GM21381 (cell line): ENCODE measurements around the gene ALOX5.
"Not testable (repeated sequence)": the region's sequence is repeated elsewhere in the genome, so short reads cannot be mapped to it uniquely, and the experiment has no call there.

ENCODE experiments used
- ATAC-seq: cut with Tn5 transposase; IDR thresholded peaks from one replicate; pipeline ENCODE4 v1.9.1; 2021; ENCODE audit warnings: mild to moderate bottlenecking, moderate library complexity; ENCODE audit not compliant: unreplicated experiment

The ALOX5 gene

DNA sequence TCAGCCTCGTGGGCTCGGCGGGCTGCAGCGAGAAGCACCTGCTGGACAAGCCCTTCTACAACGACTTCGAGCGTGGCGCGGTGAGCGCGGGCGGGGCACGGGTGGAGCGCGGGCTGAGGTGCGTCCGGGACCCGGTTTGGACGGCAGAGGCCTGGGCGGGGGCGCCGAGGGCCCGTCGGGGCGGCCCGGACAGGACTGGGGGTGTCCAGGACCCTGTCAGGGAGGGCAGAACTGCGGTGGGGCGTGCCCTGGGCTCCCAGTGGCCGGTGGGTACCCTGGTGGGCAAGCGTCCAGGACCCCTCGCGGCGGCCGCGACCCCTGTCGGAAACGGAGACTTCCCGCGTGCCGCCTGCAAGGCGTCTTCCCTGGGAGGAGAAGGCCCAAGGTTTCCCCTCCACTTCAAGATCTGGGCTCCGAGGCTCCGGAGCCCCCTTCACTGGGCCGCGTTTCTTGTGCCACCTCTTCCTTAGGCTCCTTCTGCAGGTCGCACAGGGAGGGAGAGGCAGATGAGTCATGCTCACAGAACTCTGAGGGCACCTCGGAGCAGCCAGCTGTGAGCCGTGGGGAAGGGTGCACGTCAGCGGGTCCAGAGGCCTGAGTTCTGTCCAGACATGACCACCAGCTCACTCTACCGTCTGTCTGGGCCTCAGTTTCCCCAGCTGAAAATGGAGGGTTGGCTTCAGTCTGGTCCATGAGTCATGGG, 485 bp downstream of the ALOX5 start:
- ATAC-seq: peak; percentile 9

- ATAC-seq: no peak
Observed at GRCh38 chr10:45375101-45375500, 1.1 kb downstream of the ALOX5 start.

GRCh38 chr10:45375716-45376231, 1.8 kb downstream of the ALOX5 start:
- ATAC-seq: no peak

DNA sequence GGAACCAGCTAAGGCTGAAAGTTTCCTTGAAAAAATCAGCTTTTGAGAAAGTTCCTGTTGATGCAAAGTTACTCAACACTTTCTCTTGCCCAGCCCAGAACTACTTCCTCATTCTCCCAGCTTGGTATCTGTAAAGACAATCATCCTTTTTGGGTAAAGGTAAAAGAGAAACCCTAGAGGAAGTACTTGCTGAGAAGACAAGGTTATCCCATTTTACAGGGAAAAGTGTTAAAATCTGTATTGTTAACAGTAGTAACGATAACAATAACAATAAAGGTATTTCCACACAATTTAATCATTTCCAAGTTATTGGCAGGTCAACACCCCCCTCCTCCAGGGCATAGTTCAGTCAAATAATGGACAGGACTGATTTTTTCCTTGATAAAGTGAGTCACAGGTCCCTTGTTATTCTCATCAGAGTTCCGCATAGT, 2.4 kb downstream of the ALOX5 start:
- ATAC-seq: no peak

GRCh38 chr10:45377321-45377720, 3.3 kb downstream of the ALOX5 start:
- no peak for ATAC-seq

DNA sequence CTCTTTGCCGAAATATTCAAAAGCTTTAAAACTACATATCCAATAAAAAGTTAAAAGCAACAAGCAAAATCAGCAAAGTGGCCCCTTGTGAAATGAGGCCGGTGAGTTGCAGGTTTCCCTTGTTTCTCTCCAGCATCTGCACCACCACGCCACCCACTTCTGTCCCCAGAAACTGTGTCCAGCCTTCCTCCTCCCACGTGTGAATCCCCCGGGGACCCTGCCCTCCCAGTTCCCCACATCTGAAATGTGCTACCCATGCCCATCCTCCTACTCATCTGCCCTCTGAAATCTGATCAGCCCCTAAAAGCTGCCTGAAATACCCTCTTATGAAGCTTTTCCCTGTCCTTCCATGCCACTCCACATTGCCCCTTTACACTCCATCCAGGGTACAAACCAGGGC, 3.8 kb downstream of the ALOX5 start:
- ATAC-seq: no peak

- no peak for ATAC-seq
Observed at GRCh38 chr10:45378914-45379726, 5.1 kb downstream of the ALOX5 start.

GRCh38 chr10:45379891-45380540, 6.0 kb downstream of the ALOX5 start:
- peak; percentile 52 for ATAC-seq

DNA sequence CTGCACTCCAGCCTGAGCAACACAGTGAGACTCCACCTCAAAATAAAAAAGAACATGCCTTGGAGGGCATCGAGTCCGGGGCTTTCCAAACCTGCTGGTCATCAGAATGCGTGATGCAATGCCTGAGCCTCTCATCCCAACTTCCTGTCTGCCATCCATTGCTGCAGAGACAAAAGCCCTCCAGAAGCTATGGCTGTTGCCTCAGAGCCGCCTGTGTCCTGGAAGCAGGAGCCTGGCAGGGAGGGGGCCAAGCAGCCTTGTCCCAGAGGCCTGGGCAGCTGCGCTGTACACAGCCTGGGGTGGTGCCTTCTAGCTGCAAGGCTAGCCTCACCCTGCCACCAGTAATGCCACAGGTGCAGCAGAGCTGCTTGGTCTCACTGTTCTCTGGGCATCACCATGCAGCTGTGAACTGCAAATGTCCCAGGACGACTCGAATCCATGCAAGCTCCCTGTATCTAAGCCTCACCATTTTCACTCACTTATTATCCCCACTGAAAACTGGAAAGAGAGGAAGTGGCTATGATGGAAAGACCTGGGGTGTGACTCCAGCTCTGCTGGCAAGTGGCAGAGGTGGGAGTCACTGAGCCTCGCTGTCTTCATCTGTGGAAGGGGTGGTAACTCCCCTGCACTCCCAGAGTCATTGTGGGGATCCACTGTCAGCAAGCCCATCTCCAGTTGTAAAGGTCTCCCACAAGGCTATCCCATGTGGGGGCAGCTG, 7.0 kb downstream of the ALOX5 start:
- no peak for ATAC-seq

DNA sequence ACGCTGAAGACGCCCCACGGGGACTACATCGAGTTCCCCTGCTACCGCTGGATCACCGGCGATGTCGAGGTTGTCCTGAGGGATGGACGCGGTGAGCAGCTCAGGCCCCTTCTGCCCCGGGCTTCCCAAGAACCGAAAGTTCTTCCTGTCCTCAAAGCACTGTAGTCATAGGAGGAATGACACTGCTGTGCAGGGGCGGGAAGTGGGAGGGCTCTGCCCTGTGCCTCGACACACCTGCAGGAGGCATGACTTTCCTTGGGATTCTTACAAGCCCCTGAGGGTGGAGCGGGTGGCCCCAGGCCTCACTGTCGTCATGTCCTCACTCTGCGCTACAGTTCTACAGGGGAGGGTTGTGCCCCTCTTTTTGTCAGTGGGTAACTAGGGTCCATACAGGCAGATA, 8.6 kb downstream of the ALOX5 start:
- no peak for ATAC-seq

- no peak for ATAC-seq
Observed at GRCh38 chr10:45383682-45384330, 9.8 kb downstream of the ALOX5 start.

DNA sequence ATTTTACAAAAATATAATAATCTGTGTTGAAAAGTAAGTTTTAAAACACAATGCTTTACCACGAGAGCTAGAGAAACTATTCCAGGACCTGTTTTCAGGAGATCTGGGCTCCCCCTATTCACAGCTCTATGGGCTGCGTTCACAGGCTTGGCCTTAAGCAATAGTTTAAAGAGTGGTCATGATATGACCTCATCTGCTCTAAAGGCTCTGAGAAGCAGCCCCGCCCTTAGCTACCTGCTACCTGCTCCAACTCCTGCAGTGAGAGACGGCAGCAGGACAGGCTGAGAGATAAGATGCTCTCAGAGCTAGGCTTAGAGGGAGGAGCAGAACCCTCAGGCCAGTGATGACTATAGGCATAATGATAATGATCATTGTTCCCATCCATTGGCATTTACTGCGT, 12.6 kb downstream of the ALOX5 start:
- no peak for ATAC-seq

DNA sequence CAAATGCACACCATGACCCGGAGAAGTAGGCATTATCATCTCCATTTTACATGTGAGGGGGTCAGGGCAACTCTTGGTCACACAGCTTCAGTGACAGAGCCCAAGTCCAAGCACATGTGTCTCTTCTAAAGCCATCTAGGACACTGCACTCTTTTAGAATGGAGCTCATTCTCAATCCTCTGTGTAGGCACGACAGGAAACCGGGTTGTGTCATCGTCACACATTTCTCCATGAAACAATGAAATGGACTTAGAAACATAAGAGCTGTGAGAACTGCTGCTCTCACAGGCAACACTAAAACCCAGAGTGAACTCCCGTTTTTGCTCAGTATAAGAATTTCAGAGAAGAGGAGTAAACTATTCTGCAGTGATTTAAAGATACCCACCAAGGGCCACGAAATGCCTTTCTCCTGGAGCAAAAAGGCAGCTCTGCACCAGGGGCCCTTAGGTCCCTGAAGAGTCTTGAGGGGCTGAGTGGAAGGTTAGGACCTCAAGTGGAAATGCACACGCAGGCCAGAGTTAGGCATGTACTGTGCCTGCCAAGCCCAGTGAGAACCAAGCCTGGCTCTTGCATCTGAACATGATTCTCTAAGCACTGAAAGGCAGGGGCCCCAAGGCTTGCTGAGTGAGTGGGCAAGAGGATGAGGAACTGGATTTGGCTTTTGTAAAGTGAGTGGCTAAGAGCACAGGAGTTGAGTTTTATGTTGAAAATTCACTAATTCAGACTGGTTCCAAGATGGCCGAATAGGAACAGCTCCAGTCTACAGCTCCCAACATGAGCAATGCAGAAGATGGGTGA, 13.3 kb downstream of the ALOX5 start:
- no peak for ATAC-seq

DNA sequence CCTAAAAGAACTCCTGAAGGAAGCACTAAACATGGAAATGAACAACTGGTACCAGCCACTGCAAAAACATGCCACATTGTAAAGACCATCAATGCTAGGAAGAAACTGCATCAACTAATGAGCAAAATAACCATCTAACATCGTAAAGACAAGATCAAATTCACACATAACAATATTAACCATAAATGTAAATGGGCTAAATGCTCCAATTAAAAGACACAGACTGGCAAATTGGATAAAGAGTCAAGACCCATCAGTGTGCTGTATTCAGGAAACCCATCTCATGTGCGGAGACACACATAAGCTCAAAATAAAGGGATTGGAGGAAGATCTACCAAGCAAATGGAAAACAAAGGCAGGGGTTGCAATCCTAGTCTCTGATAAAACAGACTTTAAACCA, 15.7 kb downstream of the ALOX5 start:
- ATAC-seq: not testable (repeated sequence)

GRCh38 chr10:45391636-45392035, 17.6 kb downstream of the ALOX5 start:
- ATAC-seq: not testable (repeated sequence)

GRCh38 chr10:45395554-45395953, 21.5 kb downstream of the ALOX5 start:
- no peak for ATAC-seq

GRCh38 chr10:45398595-45398994, 24.6 kb downstream of the ALOX5 start:
- no peak for ATAC-seq

DNA sequence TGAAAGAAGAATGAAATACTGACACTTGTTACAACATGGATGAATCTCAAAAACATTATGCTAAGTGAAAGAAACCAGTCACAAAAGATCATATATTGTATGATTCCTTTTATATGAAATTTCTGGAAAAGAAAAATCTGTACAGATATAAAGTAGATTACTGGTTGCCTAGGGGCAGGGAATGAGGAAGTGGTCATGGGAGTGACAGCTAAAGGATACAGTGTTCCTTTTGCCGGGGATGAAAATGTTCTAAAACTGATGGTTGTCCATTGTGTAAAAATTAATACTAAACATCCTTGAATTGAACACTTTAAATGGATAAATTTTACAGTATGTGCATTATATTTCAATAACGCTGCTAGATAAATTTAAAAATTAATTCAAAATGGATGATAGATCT, 25.1 kb downstream of the ALOX5 start:
- ATAC-seq: no peak

- ATAC-seq: no peak
Observed at GRCh38 chr10:45403151-45403550, 29.1 kb downstream of the ALOX5 start.
